Left colon (tissue), 2 donors: Measurements from ENCODE around the gene OLFM3. TPM values are rescaled to one million over a fixed set of nuclear protein-coding genes. Genes with fewer than 3 reads are reported as not detected.

ENCODE experiments used
- ATAC-seq: fragments of 200-7000 bp; cut with Tn5 transposase; one replicate; pipeline ENCODE4 v1.9.1; 2020; ENCODE audit warnings: mild to moderate bottlenecking, moderate library complexity
- DNase-seq, 2 donors: peaks; one replicate each; pipeline ENCODE4 v3.0.0-alpha.2; 2020
- intact Hi-C, 2 donors: fragments of 100-400 bp; cut with DNase I in 1 of 2; cut with micrococcal nuclease in 1 of 2; formaldehyde crosslinking; loops; one replicate each; pipeline versions ENCODE4 v1.11.2 to v1.14.0; 2022; cut with DNase I, micrococcal nuclease
- long read RNA-seq: library from polyadenylated mRNA; unstranded; transcript quantifications from one replicate; pipeline ENCODE4 v2.0.0, GENCODE V29; 2021
- total RNA-seq, 2 donors: library from RNA; stranded (reverse); fragmentation: NEBNext Ultra II Directional; extraction: Animal tissue kit (Norgen Biotek cat#: 25700); gene quantifications; one replicate each; pipeline ENCODE4 v1.2.1, GENCODE V29; 2021
- donor health status: DM: no; HTN: no; CAD: no.
- donor health status: DM: yes; HTN: yes; CAD: no.

Gene OLFM3
- under 1 TPM; 0.18 to 0.39 TPM for total RNA-seq
- long read RNA-seq = 0 reads

DNA sequence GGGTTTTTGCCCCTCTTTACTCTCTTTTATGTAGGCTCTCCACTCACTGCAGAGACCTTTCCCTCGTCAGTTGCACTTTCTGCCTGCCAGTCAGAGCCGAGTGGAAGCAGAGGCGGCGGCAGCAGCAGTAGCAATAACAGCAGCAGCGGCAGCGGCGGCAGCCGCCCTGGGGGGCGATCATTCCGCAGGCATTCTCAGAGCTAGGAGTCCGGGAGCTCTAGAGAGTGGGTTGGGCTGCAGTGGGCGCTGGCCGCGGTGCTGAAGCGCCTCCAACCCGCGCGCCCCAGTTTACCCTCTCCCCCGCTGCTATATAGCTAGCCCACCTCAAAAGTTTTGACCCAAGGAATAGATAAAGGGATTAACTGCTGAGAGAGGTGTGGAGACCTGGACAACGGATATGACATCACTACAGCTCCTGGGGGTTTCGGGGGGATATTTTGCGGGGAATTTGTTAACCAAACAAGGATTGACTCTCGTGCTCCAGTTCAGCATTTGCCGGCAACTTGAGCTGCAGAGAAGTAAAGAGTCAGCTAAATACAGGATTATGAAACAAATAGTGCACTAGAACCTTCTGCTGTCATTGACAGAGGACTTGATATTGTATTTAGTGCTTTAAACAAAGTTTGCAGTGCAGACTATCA is at the start of gene OLFM3:
Gene OLFM3 (minus strand): TSS at position 102 of the 641 bp plus-strand sequence.
- ATAC-seq = peak; percentile 46
- DNase-seq = no peak
- intact Hi-C loops = no loop called here

DNA sequence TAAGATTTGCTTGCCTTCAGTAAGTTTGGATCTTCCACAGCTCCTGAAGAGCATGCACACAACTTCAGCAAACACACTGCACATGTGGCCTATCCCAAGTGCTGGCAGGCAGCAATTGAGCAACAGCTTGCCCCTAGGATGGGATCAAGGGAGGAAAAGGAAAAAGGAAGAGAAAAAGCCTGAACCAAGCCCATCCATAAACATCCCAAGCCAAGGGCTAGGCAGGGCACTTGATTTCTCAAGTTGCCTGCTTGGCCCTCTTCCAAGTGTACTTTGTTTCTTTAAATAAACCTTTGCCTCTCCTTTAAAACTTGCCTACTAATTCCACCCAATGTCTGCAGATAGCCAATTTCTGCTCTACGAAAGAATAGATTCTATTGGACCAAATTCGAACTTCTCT is 49.0 kb upstream of the OLFM3 start:
- ATAC-seq (peak; percentile 96), DNase-seq (peak; percentile 52 to 74)
- intact Hi-C loops = no loop called here

DNA sequence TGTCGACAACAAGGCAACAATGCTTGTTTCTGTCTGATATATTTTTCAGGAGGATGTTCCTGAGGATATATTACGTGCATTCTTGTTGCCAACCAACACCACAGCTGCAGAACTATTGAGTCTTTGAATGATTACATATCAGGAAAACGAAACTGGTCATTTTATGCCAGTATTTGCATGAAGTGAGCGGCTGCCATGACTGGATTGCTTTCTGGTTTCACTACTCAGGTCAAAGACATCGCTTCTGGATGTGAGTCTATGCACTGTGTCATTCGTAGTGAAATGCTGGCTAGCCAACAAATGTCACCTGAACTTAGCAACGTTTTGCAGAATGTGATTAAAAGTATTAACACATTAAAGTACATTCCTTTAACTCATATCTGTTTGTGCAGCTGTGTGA is 35.8 kb upstream of the OLFM3 start:
- ATAC-seq (no peak), DNase-seq (no peak)
- intact Hi-C loops = no loop called here

DNA sequence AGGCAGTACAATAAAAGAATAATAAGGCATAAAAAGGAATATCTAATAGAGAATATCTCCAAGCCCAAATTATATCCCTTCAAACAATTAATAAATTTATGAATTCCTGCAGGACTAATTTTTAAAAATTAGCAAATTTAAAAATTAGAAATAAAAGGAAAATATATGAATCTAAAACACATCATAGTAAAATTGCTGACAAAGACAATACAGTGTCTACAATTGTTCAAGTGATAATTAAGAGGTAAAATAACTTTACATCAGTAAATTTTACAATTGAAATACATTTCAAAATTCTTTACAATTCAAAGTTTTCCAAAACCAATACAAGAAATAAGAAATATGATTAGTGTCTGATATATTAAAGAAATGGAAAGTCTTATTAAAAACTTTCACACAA is 22.8 kb upstream of the OLFM3 start:
- ATAC-seq = no peak
- intact Hi-C loops = no loop called here
- no peak for DNase-seq

DNA sequence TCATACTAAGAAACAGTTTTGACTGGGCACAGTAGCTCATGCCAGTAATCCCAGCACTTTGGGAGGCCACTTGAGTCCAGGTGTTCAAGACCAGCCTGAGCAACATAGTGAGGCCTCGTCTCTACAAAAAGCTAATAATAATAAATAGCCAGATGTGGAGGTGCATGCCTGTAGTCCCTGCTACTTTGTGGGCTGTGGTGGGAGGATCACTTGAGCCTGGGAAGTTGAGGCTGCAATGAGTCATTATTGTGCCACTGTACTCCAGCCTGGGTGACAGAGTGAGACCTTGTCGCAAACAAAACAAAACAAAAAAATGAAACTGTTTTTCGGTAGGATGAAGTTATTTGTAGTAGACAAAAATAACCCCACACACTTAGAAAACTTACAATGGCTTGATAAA is 19.0 kb upstream of the OLFM3 start:
- no peak for ATAC-seq
- DNase-seq = no peak
- intact Hi-C loops = no loop called here

DNA sequence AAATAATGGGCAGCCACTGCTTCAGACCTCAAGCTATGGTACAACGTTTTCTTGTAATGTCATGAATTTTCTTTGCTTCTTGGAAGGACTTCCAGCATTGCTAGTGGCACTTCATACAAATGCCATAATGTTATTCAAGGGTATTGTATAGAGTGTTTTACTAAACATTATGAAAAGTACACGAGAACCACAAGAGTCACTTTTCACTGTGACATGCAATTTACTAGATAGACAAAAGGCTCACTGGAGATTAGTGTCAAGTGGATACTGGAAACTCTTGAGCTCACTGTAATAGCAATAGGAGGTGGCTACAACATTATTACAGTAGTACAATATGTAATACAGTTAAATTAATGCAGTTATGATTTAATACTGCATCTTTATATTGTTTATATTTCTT is 5.3 kb upstream of the OLFM3 start:
- intact Hi-C loops = no loop called here
- DNase-seq (no peak), ATAC-seq (no peak)

DNA sequence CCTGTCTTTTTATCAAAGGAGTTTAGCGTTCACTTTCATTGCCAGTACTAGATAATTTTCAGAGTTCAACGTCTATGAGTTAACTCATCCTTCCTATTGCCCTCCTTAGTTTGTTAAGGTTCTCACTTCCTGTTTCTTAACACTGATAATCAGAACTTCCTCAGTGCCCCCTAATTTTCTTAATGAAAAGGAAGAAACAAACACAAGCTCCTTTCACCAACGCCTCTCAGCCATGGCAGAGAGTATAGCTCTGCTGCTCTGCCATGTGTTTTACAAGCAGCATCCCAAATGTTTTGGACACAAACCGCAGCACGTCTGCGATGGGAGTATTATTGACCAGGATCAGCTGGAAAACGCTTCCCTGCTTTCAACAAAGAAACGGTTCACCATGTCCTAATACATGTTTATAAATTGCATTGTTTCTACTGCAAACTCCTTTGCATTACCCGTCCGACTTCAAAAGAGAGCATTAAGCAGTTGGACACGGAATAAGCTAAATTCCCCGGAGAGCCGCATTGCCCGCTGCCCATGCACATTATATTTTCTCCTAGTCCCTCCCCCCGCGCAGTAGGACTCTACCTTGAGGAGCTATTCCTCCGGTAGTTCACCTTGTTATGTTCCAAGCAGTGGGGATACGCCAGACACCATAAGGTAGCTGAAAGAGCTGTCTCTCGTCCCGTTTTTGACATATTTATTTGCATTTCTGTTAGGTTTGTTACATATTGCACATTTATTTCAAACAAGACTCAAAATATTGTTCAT is 561 bp downstream of the OLFM3 start:
- DNase-seq (no peak), ATAC-seq (no peak)
- intact Hi-C loops = no loop called here

DNA sequence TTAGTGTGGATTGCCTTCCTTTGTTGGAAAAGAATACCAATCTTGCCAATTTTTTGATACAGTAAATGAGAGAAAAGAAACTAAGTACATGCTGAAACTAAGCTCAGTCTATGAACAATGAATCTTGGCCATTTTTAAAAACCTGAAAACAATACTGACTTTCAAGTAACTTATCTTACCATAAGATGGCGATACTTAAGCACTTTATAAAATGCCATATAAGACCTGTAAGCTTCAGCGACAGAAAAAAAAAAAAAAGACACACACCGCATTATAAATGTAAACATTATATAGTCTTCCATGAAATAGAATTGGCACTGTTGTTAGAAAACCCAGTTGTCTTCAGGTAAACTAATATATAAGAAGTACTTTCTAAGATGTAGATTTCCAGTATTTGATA is 3.0 kb downstream of the OLFM3 start:
- intact Hi-C loops = loop anchor here in 1 of 2 donors (5.0 kb wide), 1 partner anchor 199 kb away; no protein-coding TSS in a partner anchor
- peak; percentile 55 for ATAC-seq
- DNase-seq = no peak

DNA sequence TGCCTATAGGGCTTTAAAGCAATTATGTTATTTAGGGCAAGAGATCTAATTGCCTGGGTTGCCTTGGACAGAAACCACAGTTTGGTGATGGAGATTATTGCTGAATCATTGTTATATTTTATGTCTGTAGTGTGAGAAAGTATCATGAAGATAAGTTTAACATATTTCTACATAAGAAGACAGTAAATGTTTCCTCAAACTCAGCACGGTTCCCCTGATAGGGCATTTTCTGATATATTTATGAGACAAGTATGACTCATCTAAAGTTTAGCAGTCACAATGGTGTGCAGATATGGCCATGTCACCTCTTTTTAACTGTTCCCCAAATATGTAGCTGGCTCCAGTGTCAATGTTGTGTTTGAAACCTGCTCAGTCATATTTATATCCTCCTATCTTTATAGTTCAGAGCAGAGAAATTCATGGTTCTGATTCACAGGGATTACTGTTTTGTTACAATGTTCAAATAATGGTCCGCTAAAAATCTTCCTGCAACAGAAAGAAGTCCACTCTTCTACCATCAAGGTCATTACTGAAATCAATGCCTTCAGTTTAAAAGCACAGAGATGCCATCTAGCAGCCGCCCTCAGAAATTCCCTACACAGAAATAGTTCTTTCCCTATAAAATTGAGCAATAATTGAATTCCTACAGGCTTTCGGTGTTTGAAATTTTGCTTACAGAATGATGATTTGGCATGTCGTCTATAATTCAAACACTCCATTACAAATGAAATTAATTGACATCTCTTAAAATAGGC is 3.7 kb downstream of the OLFM3 start:
- ATAC-seq (no peak), DNase-seq (no peak)
- intact Hi-C loops = loop anchor here in 1 of 2 donors (5.0 kb wide), 1 partner anchor 199 kb away; no protein-coding TSS in a partner anchor

DNA sequence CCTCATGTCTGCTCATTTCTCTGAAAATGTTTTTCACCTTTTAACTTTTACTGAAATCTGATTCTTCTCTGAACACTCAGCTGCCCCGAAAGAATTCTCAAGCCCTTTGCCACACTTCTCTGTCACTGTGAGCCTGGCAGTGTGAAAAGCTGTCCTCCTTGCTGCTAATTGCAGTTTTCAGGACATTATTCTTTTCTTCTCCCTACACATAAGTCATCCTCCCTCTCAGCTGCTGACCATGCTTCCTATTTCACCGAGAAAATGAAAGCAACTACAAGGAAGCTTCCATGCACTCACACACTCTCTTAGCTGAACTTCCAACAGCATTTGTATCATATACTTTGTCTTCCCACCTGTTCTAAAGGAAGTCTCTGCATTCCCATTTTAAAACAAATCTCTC is 15.8 kb downstream of the OLFM3 start:
- DNase-seq (no peak), ATAC-seq (no peak)
- intact Hi-C loops = no loop called here

DNA sequence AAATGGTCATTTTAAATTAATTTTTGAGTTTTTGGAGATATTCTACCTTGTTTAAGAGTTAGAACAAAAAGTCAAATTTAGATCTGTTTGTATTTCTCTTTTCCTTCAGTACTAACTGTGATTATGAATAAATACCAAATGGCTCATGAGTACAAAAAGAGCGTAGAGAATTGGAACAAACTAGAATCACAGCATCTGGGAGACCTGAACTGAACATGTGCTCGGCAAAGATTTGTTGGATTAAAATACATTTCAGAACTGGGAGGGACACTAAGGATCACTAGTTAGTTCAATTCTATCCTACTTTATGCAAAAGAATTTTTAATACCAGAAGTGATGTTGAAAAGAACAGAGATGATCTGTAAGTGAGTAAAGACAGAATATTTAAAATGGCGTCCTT is 19.5 kb downstream of the OLFM3 start:
- DNase-seq = no peak
- ATAC-seq = no peak
- intact Hi-C loops = no loop called here

DNA sequence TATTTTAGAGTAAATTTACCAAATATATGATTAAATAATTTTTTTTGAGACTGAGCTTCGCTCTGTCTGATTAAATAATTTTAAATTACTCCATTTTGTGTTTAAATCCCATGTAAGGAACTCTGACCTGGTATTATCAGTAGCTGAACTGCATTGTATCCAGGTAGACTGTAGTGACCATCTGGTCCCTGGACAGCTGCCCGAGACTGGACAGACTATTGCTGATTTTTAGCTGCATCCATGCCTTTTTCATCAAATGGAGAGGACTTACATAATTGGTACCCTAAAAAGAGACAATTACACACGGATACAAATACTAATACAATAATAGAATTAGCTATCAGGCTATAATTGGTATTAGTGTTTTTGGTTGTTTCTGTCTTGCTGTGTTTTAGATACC is 20.6 kb downstream of the OLFM3 start:
- intact Hi-C loops = no loop called here
- no peak for DNase-seq
- no peak for ATAC-seq

DNA sequence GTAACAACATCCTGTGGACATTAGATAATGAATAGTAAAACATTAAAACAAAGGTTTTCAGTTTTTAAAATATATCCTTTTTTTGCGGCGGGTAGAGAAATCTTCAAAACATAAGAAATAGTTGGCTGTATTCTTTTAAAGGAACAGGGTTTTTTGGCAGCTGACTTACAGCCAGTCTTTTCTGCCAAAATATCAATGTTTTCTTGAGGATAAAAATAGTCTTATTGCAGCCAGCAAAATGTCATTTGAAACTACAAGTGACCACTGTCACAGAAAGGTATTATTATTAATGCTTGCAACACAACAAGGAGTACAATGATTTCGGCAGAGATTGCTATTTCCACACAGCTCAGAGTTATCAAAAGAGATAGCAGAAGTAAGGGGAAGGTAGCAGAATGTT is 21.4 kb downstream of the OLFM3 start:
- no peak for DNase-seq
- no peak for ATAC-seq
- intact Hi-C loops = no loop called here

DNA sequence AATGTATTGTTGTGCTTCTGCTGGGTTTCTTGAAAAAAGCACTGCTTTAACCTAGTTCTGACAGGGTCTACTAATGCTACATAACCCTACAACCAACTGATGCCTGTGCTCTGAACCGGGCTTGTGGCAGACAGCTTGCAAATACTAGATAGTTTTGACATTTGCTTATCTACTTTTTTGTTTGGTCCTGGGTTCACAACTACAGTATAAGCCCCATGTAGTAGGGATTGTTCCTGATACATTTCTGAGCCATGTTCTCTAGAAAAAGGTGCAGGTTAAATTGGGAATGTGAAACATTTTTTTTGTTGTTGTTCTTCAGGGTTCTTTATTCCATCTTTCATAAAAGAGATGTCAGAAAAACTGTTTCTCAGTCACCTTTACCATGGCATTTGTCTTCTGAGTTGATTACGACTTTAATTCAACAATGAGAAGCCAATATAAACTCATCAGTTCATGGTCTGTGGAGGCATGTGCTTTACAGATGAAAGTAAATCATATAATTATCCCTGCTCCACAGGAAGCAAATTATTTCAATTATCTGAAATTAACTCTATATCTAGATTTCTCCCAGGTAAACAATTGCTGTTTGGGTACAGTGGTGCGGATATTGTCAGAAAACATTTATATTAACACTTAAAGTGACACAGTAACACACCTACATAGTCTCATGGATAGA is 22.0 kb downstream of the OLFM3 start:
- DNase-seq (no peak), ATAC-seq (no peak)
- intact Hi-C loops = no loop called here

DNA sequence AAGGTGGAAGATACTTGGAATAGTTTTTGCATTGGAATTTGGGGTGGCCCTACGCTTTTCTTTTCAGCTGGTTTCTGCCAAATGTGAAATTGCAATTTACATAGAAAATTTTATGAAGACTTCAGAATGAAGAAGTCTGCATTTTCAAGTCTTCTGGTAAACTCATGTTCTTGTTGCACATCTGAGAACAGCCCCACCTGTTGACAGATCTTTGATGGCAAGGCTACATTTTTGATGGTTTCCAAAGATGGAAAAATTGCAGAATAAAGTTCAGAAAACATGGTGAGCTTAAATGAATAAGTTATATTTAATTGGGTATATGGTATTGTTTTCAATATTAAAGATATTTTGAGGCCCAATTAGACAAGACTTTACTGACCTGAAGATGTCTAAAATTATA is 25.4 kb downstream of the OLFM3 start:
- intact Hi-C loops = no loop called here
- ATAC-seq (no peak), DNase-seq (peak in 1 of 2 donors; percentile 9)

DNA sequence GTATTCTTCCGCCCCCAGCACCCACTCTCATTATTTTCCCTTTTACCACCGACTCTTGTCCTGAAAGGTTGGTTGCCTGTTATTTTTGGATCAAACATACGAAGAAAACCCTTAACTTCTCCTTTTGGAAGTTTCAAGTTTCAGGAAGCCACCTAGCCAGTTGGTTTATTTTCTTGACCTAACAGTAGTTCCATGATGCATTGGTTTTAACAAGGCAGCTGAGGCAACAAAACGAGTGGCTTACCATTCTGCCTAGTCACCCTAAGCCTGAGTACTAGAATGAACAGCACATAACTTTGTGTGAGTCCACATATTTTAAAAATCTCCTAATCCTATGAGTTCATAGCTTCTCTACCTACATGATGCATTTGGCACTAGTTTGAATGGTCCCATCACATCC is 28.9 kb downstream of the OLFM3 start:
- no peak for ATAC-seq
- no peak for DNase-seq
- intact Hi-C loops = no loop called here

DNA sequence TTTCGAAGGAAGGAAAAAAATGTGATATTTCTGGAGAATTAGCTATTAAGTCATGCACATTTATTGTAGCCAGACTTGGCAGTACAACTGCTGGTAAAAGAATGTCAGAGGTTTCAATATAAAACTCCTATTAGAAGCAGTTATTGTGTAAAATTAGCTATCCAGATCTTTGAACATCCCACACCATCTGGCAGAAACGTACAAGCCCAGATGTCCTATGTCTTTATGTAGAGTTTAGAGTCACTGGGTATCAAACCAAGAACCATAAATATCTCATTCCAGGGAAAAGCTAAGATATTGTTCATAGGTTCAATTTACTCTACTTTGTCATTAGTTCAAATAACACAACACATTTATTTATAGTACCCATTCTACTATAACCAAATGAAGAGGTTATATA is 31.4 kb downstream of the OLFM3 start:
- ATAC-seq (no peak), DNase-seq (no peak)
- intact Hi-C loops = no loop called here

DNA sequence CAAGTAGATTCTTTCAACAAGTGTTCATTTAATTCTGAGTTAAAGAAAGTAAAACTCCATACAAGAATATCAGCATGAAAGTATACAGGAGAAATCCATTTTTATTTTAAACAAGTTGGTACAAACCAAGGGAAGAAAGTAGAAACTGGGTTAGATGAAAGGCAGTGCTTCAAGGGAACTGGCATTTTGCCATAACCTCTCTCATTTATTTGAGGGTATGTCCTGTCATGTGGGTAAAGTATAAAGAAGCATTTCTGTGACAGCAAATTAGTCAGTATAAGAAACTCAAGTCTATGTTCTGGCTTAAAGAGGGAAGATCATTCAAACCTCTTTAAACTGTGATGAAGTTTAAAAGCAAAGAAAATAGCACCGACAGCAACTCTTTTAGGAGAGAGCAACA is 32.0 kb downstream of the OLFM3 start:
- DNase-seq (no peak), ATAC-seq (no peak)
- intact Hi-C loops = no loop called here

DNA sequence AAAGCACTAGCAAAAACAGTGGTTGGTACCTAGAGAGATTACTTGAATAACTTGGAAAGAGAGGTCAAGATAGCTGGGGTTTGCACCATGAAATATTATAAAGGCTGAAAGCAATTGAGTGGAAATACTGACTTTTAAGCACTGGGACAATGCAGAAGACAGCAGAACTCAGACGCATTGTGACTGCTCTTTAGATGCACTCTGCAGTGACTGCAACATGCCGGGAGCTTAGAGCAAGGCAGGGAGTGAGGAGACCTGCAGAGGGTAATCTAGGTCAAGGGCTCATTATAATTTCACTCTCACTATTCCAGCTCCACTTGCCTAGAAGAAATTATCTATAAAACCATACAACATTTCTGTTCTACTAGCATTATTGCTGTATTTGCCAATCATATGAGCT is 36.6 kb downstream of the OLFM3 start:
- no peak for DNase-seq
- ATAC-seq = no peak
- intact Hi-C loops = no loop called here
